B cell (primary cell): ENCODE results near the gene TMEM232.

ENCODE experiments used
- CTCF ChIP-seq: fragments of 200-600 bp; IDR thresholded peaks from one replicate; pipeline ENCODE4 v1.8.0; 2022; ENCODE audit warnings: antibody characterized with exemption, mild to moderate bottlenecking
- EZH2 ChIP-seq: IDR thresholded peaks from 2 replicates; pipeline ENCODE4 v1.6.1; 2012; ENCODE audit warnings: borderline replicate concordance, low read depth, mild to moderate bottlenecking, moderate library complexity, low read length; ENCODE audit not compliant: insufficient read depth, poor library complexity, severe bottlenecking

DNA sequence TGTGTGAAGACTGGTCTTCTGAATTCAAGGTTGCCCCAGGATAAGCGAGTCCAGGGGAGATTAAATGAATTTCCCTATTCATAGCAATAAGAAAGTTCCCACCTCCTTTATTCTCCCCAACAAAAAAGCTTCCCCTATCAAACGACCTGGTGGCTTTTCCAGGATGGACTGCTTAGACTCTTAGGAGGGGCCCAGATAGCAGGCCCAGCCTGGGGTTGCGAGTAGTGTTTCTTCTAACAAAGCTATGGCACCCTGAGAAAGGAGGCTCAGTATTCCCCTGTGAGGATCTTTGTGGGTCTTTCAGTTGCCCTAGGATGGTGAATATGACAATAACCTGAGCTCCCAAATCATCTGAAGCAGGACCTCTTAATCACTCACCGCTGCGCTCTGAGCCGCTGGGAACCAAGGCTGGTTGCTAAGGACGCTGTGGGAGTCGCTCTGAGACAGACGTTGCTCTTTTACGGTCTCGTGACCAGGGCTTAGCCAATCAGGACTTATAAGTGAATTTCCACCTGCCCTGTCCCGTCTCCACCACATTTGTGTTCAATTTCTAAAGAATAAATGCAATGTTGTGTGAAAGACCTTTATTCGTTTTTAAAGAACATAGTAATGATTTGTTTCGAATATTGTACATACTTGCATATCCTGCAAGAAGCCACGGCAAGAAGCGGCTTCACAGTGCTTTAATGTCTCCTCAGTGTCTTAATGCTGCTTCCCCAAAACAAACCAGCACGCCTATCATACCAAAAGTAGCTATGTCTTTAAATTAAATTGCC is at the start of gene TMEM232:
- TF ChIP-seq EZH2 (no peak), CTCF (no peak)
